Ishikawa (cell line): Measurements from ENCODE around the gene FOXN3.

Experiments
- CEBPB ChIP-seq: IDR thresholded peaks from 2 replicates; pipeline ENCODE4 v1.6.1; 2012
- CREB1 ChIP-seq: IDR thresholded peaks from 2 replicates; pipeline ENCODE4 v1.6.1; 2012; ENCODE audit warnings: low read depth
- EGR1 ChIP-seq: IDR thresholded peaks from 2 replicates; pipeline ENCODE4 v1.6.1; 2012
- EP300 ChIP-seq: IDR thresholded peaks from 2 replicates; pipeline ENCODE4 v1.6.1; 2012; ENCODE audit warnings: borderline replicate concordance
- FOXM1 ChIP-seq: IDR thresholded peaks from 2 replicates; pipeline ENCODE4 v1.6.1; 2012; ENCODE audit warnings: low read depth, borderline replicate concordance
- MAX ChIP-seq: IDR thresholded peaks from 2 replicates; pipeline ENCODE4 v1.6.1; 2012
- NFIC ChIP-seq: IDR thresholded peaks from 2 replicates; pipeline ENCODE4 v1.6.1; 2012
- RAD21 ChIP-seq: IDR thresholded peaks from 2 replicates; pipeline ENCODE4 v1.6.1; 2012; ENCODE audit warnings: low read depth
- REST ChIP-seq: IDR thresholded peaks from 2 replicates; pipeline ENCODE4 v1.6.1; 2012; ENCODE audit warnings: low read depth, mild to moderate bottlenecking
- TAF1 ChIP-seq: IDR thresholded peaks from 2 replicates; pipeline ENCODE4 v1.6.1; 2012; ENCODE audit warnings: low read depth, mild to moderate bottlenecking
- TCF12 ChIP-seq: IDR thresholded peaks from 2 replicates; pipeline ENCODE4 v1.6.1; 2012; ENCODE audit warnings: low read depth
- TEAD4 ChIP-seq: IDR thresholded peaks from 2 replicates; pipeline ENCODE4 v1.6.1; 2012
- USF1 ChIP-seq: IDR thresholded peaks from 2 replicates; pipeline ENCODE4 v1.6.1; 2012
- YY1 ChIP-seq: IDR thresholded peaks from 2 replicates; pipeline ENCODE4 v1.6.1; 2012; ENCODE audit warnings: low read depth
- ZBTB7A ChIP-seq: IDR thresholded peaks from 2 replicates; pipeline ENCODE4 v1.6.1; 2012; ENCODE audit warnings: low read depth

The FOXN3 gene

GRCh38 chr14:89282191-89282590 is 134.8 kb downstream of the FOXN3 start:
- TF ChIP-seq ZBTB7A (no peak), MAX (no peak), EGR1 (no peak), EP300 (no peak), TAF1 (no peak), TEAD4 (no peak), REST (no peak), NFIC (no peak), RAD21 (no peak), YY1 (no peak), CREB1 (no peak), FOXM1 (no peak), TCF12 (no peak), CEBPB (no peak), USF1 (no peak)

GRCh38 chr14:89280600-89280999 is 136.4 kb downstream of the FOXN3 start:
- TF ChIP-seq MAX (no peak), ZBTB7A (no peak), TCF12 (no peak), USF1 (no peak), FOXM1 (no peak), RAD21 (no peak), CEBPB (no peak), NFIC (no peak), CREB1 (no peak), EP300 (no peak), TAF1 (no peak), YY1 (no peak), REST (no peak), TEAD4 (no peak), EGR1 (no peak)

- no peak for TF ChIP-seq USF1
- no peak for TF ChIP-seq CREB1
- TF ChIP-seq NFIC, result peak; percentile 18; the same call in 1 of the 2 replicates
- TF ChIP-seq TEAD4, result no peak
- TF ChIP-seq RAD21, result no peak
- no peak for TF ChIP-seq EGR1
Observed at GRCh38 chr14:89279649-89280232, 137.3 kb downstream of the FOXN3 start.

DNA sequence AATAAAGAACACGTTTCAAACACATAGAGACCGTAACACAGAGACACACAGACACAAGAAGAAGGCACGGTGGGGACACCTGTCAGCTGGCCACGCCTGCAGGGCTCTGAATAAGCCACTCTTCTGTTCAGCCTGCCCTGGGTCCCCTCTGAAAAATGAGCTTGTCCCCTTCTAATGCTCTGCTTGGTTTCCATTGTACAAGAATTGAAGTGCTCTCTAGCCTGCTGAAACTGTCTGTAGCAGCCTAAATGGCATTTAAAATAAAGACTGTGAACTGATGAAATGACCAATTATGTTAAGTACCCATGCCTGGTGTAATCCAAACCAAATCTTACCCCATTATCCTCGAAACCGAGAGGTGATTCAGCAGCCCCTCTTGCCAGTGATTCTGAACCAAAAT is 139.8 kb downstream of the FOXN3 start:
- TF ChIP-seq REST (no peak), YY1 (no peak)
